Neural cell (in vitro differentiated cells): ENCODE measurements around the gene ATP2C1. TPM values are rescaled to one million over a fixed set of nuclear protein-coding genes. Genes with fewer than 3 reads are reported as not detected.

Experiments
- H2AFZ ChIP-seq: fragments of 200-600, 300-800 bp; sonication (generic), shearing (Covaris generic); 2 replicates; pipeline ENCODE4 v1.6.0; 2014; ENCODE audit warnings: low read depth, mild to moderate bottlenecking, antibody characterized with exemption, low read length, moderate library complexity
- H3F3A ChIP-seq: fragments of 200-600 bp; shearing (Covaris generic); 2 replicates; pipeline ENCODE4 v1.6.1; 2016; ENCODE audit warnings: mild to moderate bottlenecking, moderate library complexity, mixed read lengths, antibody characterized with exemption, low read length; ENCODE audit not compliant: insufficient read depth, poor library complexity, severe bottlenecking
- H3K27ac ChIP-seq: fragments of 200-600, 300-800 bp; sonication (generic), shearing (Covaris generic); 2 replicates; pipeline ENCODE4 v1.5.1; 2014; ENCODE audit warnings: mild to moderate bottlenecking, low read length, moderate library complexity
- H3K27me3 ChIP-seq: fragments of 300-800, 200-600 bp; sonication (generic), shearing (Covaris generic); 2 replicates; pipeline ENCODE4 v1.6.0; 2014; ENCODE audit warnings: mild to moderate bottlenecking, low read depth, low read length, moderate library complexity; ENCODE audit not compliant: insufficient read depth
- H3K36me3 ChIP-seq: fragments of 300-800, 200-600 bp; sonication (generic), shearing (Covaris generic); 2 replicates; pipeline ENCODE4 v1.5.1; 2014; ENCODE audit warnings: mild to moderate bottlenecking, antibody characterized with exemption, low read length, moderate library complexity; ENCODE audit not compliant: insufficient read depth
- H3K4me2 ChIP-seq: fragments of 300-800, 200-600 bp; sonication (generic), shearing (Covaris generic); 2 replicates; pipeline ENCODE4 v1.6.0; 2014; ENCODE audit warnings: mild to moderate bottlenecking, low read length
- H3K4me3 ChIP-seq: fragments of 300-800, 200-600 bp; sonication (generic), shearing (Covaris generic); 2 replicates; pipeline ENCODE4 v1.5.1; 2014; ENCODE audit warnings: mild to moderate bottlenecking, low read length, moderate library complexity
- H3K79me2 ChIP-seq: fragments of 200-600 bp; shearing (Covaris generic); replicated peaks from 2 replicates; pipeline ENCODE4 v1.6.0; 2014; ENCODE audit warnings: mild to moderate bottlenecking, low read length, moderate library complexity; ENCODE audit not compliant: insufficient read depth
- H3K9ac ChIP-seq: fragments of 300-800, 200-600 bp; sonication (generic), shearing (Covaris generic); 2 replicates; pipeline ENCODE4 v1.6.1; 2016; ENCODE audit warnings: mild to moderate bottlenecking, low read length, mixed read lengths
- H3K9me2 ChIP-seq: fragments of 200-600 bp; shearing (Covaris generic); 2 replicates; pipeline ENCODE4 v1.6.1; 2016; ENCODE audit warnings: mild to moderate bottlenecking, low read length, mixed read lengths; ENCODE audit not compliant: insufficient read depth
- H3K9me3 ChIP-seq: fragments of 200-600, 300-800 bp; sonication (generic), shearing (Covaris generic); 2 replicates; pipeline ENCODE4 v1.6.1; 2016; ENCODE audit warnings: mild to moderate bottlenecking, mixed run types, low read length, moderate library complexity, mixed read lengths
- H4K20me1 ChIP-seq: fragments of 200-600 bp; shearing (Covaris generic); 2 replicates; pipeline ENCODE4 v1.6.1; 2016; ENCODE audit warnings: mild to moderate bottlenecking, mixed run types; ENCODE audit not compliant: insufficient read depth
- EP300 ChIP-seq: fragments of 450-650 bp; conservative IDR thresholded peaks from 2 replicates; pipeline ENCODE4 v1.6.1; 2014; ENCODE audit warnings: antibody characterized with exemption, mild to moderate bottlenecking, moderate library complexity; ENCODE audit not compliant: poor library complexity, severe bottlenecking
- EZH2 ChIP-seq: fragments of 200-600, 300-800 bp; shearing (Covaris generic), sonication (generic); IDR thresholded peaks from 2 replicates; pipeline ENCODE4 v1.6.1; 2014; ENCODE audit warnings: antibody characterized with exemption, low read length, borderline replicate concordance, mild to moderate bottlenecking; ENCODE audit not compliant: insufficient read depth, poor library complexity, severe bottlenecking
- MXI1 ChIP-seq: fragments of 450-650 bp; conservative IDR thresholded peaks from 2 replicates; pipeline ENCODE4 v1.6.1; 2014; ENCODE audit warnings: antibody characterized with exemption, mild to moderate bottlenecking; ENCODE audit not compliant: poor library complexity, severe bottlenecking
- POLR2AphosphoS5 ChIP-seq: IDR thresholded peaks from 2 replicates; pipeline ENCODE4 v1.6.1; 2012
- RAD21 ChIP-seq: fragments of 450-650 bp; conservative IDR thresholded peaks from 2 replicates; pipeline ENCODE4 v1.6.1; 2014; ENCODE audit warnings: antibody characterized with exemption, mild to moderate bottlenecking, moderate library complexity
- SMC3 ChIP-seq: fragments of 450-650 bp; conservative IDR thresholded peaks from 2 replicates; pipeline ENCODE4 v1.6.1; 2014; ENCODE audit warnings: antibody characterized with exemption, mild to moderate bottlenecking, moderate library complexity; ENCODE audit not compliant: poor library complexity
- TAF1 ChIP-seq: IDR thresholded peaks from 2 replicates; pipeline ENCODE4 v1.6.1; 2012; ENCODE audit warnings: low read depth
- polyA plus RNA-seq: library from polyadenylated mRNA; depleted of rRNA; stranded (reverse); fragments of >200 nt; gene quantifications from 2 replicates; pipeline ENCODE4 v1.2.3, GENCODE V29; 2014
- TF ChIP-seq, protein P1 (sequence below): fragments of 450-650 bp; IDR thresholded peaks from 2 replicates; pipeline ENCODE4 v1.5.1; 2014; ENCODE audit warnings: antibody characterized with exemption, mild to moderate bottlenecking, moderate library complexity; ENCODE audit not compliant: poor library complexity, severe bottlenecking
- TF ChIP-seq, protein P2 (sequence below): IDR thresholded peaks from 2 replicates; pipeline ENCODE4 v1.6.1; 2012; ENCODE audit warnings: borderline replicate concordance

Gene ATP2C1
- polyA plus RNA-seq, 1 donor from 2014 or later = 134 TPM

DNA sequence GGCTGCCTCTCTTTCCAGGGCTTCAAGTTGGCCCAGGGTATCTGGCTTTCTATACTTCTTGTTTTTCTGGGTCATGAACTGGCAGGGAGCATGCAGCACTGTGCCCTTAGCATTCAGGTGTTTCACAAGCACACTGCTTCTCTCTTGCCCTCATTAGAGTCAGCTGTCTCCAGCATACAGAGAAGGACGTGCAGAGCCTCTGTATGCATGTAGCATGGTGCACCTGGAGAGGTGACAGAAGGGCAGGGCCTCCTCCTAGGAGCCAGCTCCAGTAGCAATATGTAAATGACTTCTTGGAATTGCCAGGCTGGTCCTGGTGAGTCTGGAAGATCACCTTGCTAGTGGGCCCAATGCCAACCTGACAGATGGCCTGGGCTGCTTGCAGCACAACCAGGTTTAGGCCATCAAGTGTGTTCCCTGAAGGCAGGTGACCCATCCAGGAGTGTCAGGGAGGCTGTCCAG is 44.8 kb upstream of the ATP2C1 start:
- Histone ChIP-seq H3K27ac (no peak overlapping the region), H3K4me2 (no peak overlapping the region), H3F3A (no peaks in the 10 kb centered on the region), H3K4me3 (no peak overlapping the region), H2AFZ (no peak overlapping the region), H4K20me1 (no peaks in the 10 kb centered on the region), H3K9me3 (no peaks in the 10 kb centered on the region), H3K79me2 (no peaks in the 10 kb centered on the region), H3K36me3 (no peaks in the 10 kb centered on the region), H3K27me3 (no peaks in the 10 kb centered on the region), H3K9me2 (no peaks in the 10 kb centered on the region), H3K9ac (no peak overlapping the region)
- TF ChIP-seq RAD21 = no peak
- no peak for TF ChIP-seq MXI1
- TF ChIP-seq EZH2 = no peak
- TF ChIP-seq TAF1 = no peak
- TF ChIP-seq, protein P1, sequence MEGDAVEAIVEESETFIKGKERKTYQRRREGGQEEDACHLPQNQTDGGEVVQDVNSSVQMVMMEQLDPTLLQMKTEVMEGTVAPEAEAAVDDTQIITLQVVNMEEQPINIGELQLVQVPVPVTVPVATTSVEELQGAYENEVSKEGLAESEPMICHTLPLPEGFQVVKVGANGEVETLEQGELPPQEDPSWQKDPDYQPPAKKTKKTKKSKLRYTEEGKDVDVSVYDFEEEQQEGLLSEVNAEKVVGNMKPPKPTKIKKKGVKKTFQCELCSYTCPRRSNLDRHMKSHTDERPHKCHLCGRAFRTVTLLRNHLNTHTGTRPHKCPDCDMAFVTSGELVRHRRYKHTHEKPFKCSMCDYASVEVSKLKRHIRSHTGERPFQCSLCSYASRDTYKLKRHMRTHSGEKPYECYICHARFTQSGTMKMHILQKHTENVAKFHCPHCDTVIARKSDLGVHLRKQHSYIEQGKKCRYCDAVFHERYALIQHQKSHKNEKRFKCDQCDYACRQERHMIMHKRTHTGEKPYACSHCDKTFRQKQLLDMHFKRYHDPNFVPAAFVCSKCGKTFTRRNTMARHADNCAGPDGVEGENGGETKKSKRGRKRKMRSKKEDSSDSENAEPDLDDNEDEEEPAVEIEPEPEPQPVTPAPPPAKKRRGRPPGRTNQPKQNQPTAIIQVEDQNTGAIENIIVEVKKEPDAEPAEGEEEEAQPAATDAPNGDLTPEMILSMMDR = no peak
- TF ChIP-seq, protein P2, sequence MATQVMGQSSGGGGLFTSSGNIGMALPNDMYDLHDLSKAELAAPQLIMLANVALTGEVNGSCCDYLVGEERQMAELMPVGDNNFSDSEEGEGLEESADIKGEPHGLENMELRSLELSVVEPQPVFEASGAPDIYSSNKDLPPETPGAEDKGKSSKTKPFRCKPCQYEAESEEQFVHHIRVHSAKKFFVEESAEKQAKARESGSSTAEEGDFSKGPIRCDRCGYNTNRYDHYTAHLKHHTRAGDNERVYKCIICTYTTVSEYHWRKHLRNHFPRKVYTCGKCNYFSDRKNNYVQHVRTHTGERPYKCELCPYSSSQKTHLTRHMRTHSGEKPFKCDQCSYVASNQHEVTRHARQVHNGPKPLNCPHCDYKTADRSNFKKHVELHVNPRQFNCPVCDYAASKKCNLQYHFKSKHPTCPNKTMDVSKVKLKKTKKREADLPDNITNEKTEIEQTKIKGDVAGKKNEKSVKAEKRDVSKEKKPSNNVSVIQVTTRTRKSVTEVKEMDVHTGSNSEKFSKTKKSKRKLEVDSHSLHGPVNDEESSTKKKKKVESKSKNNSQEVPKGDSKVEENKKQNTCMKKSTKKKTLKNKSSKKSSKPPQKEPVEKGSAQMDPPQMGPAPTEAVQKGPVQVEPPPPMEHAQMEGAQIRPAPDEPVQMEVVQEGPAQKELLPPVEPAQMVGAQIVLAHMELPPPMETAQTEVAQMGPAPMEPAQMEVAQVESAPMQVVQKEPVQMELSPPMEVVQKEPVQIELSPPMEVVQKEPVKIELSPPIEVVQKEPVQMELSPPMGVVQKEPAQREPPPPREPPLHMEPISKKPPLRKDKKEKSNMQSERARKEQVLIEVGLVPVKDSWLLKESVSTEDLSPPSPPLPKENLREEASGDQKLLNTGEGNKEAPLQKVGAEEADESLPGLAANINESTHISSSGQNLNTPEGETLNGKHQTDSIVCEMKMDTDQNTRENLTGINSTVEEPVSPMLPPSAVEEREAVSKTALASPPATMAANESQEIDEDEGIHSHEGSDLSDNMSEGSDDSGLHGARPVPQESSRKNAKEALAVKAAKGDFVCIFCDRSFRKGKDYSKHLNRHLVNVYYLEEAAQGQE = no peak
- TF ChIP-seq SMC3 = no peak
- TF ChIP-seq POLR2AphosphoS5 = no peak
- TF ChIP-seq EP300 = no peak

DNA sequence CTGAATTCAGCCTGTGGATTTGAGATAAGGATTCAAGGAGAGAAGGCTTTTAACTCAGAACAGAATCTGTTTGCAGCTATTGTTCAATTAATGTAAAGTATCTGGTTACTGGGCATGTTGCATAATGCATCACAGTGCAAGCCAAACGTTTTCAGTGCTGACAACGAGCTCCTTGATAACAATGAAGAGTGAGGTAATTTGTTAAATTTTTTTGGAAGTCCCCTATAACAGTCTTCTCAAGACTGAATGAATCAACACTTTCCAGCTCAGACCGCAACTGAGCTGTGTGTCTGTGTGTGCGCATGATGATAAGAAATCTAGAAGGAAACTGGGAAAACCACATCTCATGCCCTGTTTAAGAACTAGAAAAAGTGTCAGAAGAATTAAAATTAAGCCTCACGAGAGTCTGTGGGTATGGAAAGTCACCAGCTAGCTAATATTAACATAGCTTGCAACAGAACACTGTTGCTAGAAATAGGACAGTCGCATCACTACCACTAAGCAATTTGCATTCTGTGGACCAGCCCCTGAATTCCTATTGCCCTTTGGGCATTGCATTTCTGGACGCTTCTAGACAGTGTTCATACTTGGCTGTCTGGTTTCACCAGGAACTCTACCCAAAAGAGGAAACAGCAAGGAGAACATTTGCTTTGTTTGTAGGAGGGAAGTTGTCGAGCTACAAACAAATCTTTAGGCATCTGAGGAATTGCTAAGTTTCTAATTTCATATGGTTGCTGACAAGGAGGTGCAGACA is 43.7 kb upstream of the ATP2C1 start:
- Histone ChIP-seq H3K9me3 (no peaks in the 10 kb centered on the region), H3K27ac (no peak overlapping the region), H3K79me2 (no peaks in the 10 kb centered on the region), H2AFZ (no peak overlapping the region), H3K36me3 (no peaks in the 10 kb centered on the region), H3K4me2 (no peak overlapping the region), H4K20me1 (no peaks in the 10 kb centered on the region), H3F3A (no peaks in the 10 kb centered on the region), H3K9me2 (no peaks in the 10 kb centered on the region), H3K9ac (no peak overlapping the region), H3K27me3 (no peaks in the 10 kb centered on the region), H3K4me3 (no peak overlapping the region)
- TF ChIP-seq TAF1 = no peak
- TF ChIP-seq POLR2AphosphoS5 = no peak
- no peak for TF ChIP-seq SMC3
- no peak for TF ChIP-seq MXI1
- no peak for TF ChIP-seq RAD21
- no peak for TF ChIP-seq EP300
